Amniotic epithelial cell (primary cell): ENCODE data around the gene GABRB3.

Source experiments
- DNase-seq: peaks from one replicate; pipeline ENCODE4 v3.0.0-alpha.2; 2010; ENCODE audit warnings: low read depth

The GABRB3 gene

DNA sequence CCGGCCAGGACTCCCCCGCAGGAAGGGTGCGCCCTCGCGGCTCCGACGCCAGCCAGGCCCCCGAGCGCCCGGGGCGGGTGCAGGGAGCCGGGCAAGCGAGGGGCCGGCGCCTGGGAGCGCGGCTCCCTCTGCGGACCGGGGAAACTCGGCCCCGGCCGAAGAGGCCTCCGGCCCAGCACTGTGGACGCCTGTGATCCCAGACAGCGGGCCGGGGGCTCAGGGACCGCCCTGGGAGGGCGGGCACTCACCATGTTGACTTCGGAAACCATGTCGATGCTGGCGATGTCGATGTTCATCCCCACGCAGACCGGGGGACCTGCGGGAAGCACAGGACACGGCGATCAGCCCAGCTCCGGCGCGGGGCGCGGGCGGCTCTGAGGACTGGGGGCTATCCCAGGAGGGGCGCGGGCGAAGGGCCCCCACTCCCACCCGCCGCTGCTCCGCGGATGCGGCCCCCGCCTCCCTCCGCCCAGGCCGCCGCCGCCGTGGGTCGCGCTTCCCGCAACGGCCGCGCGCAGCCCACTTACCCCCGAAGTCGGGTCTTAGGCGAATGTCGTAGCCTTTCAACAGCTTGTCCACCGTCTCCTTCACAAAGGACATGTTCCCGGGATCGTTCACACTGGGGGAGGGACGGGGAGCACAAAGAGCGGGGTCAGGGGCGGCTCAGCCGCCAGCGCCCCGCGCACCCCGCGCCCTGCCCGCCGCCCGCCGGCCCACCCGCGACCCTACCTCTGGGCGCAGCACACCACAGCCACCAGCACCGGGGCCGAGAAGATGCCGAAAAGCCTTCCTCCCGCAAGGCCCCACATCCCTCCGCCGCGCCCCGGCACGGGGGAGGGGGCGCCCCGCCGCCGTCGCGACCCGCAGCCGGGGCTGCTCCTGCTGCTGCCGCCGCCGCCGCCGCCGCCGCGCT is at the start of gene GABRB3:
TSS of gene GABRB3 (minus strand) at position 913 of the 913 bp plus-strand sequence.
- no peak for DNase-seq

DNA sequence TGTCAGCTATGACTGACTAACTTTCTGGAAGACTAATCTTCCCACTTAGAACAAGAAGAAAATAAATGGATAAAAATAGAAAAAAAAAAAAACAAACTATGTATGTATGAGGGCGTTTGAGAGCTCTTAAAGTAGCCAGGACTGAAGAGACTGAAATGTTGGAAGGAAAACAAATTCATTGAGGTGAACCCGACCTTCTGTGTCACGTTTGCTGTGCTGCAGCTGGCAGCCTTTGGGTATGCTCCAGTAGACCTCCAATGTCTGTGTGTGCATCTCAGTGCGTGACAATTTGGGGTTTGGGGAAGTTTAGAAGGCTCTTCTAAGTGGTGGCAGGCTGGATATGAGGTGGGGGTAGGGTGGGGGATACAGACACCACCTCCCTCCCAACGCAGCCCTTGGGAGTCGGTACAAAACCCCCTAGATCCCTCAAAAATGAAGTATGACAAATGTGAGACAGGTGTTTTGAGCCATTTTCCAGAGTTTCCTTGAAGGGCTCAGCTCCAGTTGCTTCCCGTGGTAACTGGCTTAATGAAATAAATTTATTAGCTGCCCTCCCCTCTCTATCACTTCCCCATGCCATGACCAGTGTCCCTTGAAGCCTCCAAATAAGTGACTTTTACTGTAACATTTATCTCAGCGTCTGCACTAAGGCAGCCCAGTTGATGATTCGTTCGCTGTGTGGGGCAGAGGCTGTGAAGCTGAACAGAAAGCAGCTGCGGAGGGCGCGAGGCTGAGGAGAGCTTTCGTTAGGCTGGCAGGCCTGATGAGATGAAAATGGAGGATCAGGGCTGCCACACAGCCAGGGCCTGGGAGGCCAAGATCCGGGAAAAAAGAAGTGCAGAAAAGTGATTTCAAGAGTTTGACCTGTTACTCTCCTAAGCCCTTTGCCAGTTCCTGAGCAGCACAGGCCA is 34.9 kb upstream of the GABRB3 start:
- DNase-seq, result no peak

DNA sequence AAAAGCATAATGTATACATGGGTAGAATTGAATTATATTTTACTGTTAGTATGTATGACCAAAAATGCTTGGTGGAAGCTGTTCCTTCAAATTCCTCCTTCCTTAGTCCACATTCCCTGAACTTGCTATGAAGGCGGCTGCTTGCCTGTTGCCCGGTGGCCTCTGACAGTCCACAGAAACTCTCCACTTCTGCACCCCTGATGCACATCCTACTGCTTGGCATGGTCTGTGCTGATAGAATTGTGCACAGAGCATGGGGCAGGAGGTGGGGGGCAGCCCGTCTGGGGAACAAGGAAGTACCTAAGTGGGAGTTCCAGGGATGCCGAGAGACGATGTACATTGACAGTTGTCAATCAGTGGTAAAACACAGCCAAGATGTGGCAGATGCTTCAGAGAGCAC is 33.7 kb upstream of the GABRB3 start:
- no peak for DNase-seq

DNA sequence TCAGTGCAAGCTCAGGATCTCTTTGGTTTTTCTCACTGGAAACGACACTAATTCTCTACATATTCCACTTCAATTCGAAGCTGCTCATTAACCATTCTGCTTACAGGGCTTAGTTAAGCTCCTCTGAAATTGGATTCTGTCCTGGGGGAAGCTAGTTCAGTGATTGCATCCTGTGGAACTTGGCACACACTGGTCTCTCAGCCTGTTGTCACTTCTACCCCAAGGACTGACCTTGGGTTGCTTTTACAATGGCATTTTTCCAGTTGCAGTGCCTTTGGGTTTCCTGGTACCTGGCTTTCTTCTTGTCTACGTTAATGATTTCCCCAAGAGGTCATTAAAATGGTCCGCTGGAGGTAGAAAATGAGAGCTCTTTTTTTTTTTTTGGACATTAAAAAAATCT is 33.3 kb upstream of the GABRB3 start:
- no peak for DNase-seq

DNA sequence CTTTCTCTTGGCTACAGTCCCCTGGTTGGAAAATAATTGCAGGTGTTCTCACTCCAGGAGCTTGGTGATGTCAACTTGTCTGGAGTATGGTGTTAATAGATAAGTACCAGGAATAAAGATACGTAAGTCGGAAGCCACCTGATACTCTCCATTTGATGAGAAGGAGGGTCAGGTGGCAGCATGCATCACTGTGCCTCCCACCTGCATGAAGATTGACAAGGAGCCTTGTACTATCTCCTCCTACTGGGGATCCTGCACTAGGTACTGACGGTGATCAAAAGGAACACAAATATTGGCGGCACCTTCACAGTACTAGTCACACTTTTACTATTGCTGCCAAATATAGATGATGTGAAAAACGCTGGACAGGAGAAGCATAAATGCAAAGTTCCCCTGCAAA is 32.6 kb upstream of the GABRB3 start:
- DNase-seq, result no peak

DNA sequence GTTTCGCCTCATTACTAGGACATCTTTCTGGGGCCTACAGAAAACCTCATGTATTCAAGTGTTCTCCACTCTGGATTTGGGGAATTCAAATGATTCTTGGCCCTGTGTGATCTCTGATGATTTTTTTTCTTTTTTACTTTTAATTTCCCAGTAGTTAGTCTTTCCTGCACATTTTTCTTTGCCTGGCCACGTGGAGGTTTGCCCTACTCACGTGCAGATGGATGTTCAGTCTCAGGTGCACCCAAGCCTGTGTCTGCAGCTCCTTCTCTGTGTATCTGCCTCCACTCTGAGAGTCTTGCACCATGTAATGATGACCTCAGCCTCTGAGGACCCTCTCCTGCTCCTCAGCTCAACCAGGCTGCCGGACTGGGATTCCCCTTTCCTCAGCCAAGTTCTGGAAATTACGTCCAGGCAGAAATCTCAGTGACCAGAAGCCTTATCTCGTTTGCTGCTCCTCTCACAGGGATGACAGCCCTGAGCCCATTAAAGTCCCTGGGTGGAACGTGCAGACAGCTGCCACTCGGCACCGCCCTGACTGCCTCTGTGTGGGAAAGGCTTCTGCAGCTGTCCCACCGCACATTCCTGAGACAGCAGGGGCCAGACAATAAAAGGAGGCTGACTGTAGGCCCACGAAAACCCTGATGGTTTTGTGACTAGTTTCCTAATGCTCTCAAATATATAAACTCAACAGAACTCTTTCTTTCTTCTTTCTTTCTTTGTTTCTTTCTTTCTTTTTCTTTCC is 31.4 kb upstream of the GABRB3 start:
- DNase-seq, result no peak

DNA sequence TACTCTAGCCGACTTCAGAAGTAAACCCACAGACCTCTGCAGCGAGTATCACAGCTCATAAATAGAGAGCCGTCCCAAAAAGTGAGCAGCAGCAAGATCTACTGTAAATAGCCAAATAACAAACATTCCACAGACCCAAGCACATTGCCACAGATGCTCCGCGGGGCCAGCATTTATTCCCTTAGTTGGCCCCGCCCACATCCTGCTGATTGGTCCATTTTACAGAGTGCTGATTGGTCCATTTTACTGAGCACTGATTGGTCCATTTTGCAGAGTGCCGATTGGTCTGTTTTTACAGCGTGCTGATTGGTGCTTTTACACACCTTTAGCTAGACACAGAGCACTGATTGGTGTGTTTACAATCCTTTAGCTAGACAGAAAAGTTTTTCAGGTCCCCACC is 17.3 kb upstream of the GABRB3 start:
- DNase-seq, result no peak

DNA sequence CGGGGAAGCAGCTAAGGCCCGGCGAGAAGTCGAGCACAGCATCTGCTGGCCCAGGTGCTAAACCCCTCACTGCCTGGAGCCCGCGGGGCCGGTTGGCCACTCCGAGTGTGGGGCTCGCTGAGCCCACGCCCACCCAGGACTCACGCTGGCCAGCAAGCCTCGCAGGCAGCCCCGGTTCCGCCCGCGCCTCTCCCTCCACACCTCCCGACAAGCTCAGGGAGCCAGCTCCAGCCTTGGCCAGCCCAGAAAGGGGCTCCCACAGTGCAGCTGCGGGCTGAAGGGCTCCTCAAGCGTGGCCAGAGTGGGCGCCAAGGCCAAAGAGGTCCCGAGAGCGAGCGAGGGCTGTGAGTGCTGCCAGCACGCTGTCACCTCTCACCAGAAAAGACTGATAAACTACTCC is 8.9 kb upstream of the GABRB3 start:
- DNase-seq, result no peak

DNA sequence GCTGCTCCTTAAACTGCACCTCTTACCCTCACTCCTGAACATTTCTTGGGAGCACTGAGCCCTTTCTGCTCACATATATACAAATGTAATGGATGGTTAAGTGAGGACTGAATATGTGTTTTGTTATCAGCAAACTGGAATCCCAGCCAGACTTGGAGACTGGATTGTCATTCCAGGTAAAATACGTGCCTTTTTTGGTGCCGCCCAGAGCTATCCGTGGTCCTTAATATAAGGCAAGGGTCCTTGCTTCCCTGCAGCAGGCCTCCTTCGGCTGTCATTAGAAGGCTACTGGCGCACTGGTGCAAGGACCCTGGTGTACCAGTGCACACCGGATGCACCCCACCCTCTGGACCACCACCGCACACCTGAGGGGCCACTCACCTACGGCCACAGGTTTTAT is 1.1 kb upstream of the GABRB3 start:
- DNase-seq, result no peak

DNA sequence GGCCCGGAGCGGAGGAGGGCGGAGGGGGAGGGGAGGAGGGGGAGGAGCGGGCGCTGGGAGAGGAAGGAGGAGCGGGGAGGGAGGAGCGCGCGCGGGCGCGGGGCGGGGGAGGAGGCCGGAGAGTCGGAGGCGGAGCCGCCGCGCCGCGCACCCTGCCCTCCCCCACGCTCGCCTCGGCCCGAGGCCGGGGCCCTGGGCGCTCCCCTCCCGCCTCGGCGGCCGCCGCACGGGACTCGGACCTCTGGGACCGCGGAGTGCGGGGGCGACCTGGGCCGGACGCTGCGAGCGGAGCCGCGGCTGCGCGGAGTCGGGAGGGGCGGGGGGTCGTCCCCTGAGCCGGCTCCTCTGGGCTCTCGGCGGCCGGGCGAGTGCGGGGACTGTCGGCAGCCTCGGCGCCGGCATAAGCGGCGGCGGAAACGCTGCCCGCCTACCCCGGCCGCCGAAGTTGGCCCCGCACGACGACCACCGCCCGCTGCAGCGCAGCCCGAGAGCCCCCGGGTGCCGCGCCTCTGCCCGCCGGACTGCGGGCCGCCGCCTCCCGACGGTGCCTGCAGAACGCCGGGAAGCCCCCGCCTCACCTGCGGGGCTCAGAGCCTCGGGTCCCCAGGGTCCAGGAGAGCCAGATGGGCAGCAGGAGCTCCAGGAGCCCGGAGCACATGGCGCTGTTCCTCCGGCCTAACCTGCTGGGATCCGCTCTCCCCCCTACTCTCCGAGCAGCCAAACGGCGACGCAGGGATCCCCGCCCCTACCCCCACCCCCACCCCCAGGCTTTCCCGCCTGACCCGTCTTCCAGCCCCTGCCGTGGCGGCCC is 406 bp upstream of the GABRB3 start:
- DNase-seq, result peak; percentile 13

DNA sequence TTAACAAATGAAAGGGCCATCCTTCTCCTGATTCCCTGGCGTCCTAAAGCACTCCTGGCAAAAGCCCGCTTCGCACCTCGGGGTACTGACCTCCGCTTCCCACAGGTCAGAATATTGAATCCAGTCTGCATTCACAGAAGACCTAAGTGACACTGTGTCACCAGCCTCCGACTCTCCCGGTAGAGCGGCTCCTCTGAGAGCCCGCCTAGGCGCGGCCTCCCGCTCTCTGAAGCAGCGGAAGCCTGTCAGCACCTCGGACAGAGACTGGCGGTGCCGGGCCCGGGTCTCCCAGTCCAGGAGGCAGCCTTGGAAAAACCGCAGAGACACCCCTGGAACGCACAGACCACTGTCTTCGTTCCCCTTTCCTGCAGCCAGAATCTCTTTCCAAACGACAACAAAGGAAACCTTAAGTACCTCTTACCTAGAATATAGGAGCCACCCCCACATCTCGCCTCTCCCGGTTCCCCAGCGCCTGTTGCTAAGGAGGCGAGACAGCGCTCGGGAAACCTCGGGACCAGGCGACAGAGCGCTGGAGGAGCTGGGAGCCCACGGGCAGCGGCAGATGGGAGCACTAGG is 1.2 kb downstream of the GABRB3 start:
- DNase-seq, result no peak

DNA sequence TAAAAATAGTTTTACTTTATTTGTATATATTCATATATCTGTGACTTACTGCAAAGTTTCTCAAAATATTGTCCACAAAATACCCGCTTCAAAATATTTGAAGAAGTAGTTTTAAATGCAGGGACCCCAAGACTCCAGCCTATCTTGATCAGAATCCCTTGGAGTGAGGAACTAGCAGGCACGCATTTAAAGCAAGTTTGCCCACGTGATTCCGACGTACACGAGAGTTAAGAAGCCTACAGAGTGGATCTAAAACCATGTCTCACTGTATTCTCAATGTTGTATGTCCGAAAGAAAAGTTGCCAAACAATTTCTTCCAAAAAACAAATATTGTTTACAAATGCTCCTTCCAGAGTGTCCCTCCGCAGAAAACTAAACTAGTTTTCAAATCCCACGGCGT is 1.7 kb downstream of the GABRB3 start:
- no peak for DNase-seq

DNA sequence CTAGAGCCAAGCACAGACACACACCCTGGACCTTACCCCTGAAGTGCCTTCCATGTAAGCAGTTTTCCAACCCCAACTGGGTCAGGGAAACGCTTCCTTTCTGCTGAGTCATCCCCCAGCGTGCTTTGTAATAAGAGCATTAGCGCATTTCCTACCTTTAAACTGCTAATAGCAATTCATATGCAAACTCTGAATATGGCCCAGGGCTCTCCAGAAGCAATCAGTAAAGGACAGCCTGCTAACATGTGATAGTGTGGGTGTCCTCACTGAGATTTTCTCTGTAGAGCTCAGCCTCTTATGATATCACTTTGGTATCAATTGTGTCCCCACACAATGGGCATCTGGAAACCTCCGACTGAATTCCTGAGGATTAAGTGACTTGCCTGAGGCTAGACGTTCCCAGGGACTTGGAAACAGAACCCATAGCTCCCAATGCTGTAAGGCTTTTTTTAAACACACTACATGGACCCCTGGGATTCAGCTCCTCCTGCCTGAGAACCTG is 5.6 kb downstream of the GABRB3 start:
- no peak for DNase-seq

DNA sequence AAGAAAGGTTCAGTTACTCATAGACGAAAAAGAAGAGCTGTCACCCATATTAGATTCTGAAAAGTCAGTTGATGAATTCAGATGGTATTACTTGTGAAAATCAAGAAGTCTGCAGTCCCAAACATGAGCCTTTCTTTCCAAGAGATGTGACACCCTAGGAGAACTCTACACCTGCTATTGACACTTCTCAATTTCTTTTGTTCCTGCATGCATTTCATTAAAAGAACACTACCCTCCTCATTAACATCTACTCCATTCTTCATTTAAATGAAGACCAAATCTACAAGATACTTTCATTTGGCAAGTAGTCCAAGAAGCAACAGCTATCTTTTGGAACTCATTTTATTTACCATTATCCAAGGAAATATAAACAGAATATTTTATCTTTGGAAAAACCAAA is 6.6 kb downstream of the GABRB3 start:
- DNase-seq, result no peak

DNA sequence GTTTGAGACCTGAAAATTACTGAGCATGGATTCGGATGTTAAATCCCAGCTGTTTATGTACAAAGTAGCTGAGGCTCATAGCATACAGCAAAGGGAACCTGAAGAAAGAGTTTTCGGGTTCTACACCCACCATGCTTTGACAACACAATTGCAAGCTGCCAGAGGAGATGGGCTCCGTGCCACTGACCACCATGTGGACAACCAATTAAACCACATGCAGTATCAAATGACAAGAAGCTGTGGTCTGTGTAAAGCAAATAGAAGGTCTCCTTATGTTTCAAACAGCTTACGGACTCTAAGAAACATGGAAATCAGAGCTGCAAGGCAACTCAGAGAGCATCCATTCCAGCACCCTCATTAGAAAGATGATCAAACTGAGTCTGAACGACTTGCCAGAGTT is 12.9 kb downstream of the GABRB3 start:
- DNase-seq, result no peak

DNA sequence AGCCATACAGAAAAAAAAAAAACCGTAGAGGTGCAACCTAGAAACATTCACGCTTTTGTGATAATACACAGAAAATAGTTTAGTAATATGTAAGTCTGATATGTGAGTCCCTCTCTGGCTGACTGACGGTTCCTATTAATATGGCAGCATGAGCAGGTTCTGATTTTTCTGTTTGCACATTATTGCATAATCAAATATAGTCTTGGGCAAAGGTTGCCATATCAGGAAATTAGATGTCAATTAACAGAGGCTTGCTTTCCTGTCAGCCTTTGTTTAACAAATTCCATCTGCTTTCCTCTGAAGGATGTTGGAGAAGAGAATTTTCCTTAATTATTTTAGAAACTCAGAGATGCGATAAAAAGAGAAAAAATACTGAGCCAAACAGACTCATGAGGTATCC is 14.8 kb downstream of the GABRB3 start:
- DNase-seq, result no peak

DNA sequence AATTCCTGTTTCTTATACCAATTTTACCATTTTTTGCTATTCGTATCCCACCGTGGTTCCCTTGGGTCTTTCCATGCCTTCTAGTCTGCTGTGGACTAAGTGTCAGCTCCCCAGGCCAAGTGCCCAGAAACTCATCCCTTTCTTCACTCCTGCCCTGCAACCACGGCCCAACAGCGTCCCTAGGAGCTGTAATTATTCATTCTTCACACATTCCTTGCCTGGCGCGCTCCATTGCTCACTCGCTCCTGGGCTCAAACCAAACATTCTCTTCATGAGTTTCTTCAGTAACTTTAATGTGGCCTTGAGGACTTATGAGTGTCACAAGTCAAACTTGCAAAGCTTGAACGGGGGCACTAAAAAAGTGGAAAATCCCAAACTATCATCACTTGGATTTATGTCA is 15.7 kb downstream of the GABRB3 start:
- no peak for DNase-seq

DNA sequence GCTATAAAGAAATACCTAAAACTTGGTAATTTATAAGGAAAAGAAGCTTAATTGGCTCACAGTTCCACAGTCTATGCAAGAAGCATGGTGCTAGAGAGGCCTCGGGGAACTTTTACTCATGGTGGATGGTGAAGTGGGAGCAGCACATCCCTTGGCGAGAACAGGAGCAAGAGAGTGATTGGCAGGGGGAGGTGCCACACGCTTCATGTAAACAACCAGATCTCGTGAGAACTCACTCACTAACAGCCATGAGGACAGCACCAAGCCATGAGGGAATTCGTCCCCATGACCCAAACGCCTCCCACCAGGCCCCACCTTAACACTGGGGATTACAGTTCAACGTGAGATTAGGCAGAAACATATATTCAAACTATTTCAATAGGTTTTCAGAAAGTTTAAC is 28.0 kb downstream of the GABRB3 start:
- DNase-seq, result no peak

DNA sequence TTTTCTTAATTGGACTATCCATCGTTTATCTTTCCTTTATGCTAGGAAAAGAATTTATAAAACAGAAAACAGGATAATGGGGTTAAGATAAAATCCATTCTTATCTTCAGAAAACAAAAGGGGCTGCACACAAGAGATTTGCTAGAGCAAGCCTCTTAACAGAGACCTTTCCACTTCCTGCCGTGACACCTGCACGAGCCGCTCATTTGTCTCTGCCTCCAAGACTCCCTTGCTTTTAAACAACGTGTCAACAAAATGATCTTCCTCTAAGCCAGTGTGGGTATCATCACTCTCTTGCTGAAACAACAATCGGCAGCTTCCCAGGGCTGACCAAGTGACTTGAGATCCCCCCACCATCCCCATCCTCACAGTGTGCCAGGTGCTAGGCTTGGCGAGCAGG is 33.1 kb downstream of the GABRB3 start:
- DNase-seq, result no peak

DNA sequence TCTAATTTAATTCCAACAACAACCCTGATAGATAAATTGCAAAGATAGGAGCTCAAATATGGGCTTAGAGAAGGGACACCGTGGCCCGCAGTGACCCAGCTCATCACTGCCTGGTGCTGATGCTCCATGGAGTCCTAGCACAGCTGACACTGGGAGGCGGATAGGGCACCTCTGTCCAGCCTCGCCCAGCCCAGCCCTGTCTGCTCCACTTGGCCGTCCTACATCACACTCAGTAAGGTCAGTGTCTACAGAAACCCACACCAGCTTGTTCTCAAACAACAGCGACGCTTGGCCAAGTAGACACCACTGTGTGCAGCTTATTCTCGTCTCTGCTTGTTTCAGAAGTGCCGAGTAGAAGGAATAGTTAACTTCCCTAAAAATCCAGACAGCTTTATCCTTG is 33.9 kb downstream of the GABRB3 start:
- DNase-seq, result no peak
